ENCODE data around the gene THRA. TPM values are rescaled to one million over a fixed set of nuclear protein-coding genes. Genes with fewer than 3 reads are reported as not detected.

The THRA gene
- total RNA-seq, 1 donor from 2014 or later: 5.4 TPM

DNA sequence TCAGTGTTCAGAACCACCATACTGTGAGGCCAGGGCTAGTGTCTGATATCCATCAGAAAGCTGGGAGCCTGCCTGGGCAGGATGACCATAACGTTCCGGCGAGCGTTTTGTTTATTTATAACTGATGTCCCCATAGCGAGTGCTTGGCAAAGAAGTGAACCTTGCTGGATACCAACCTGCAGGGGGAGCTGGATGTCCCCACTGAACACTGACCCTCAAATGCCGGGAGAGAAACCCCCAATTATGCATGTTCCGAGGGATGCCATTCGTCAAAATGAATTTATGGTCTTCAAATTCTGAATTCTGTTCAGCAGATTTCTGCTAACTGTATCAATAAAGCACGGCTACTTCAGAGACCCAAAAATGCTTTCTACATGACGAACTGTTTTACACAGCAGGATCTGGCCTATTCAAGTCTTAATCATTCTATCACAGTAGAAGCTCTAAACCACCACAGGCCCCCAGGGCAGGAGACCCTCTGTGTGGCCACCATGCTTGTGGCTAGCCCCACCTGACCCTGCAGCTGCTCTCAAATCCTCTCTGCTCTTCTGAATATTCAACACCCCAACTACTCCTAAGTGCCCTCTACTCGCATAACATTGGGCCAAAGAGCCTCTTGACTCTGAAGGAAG is 23.8 kb upstream of the THRA start:
- DNase-seq (ENCODE audit: low read depth): no peak
- TF ChIP-seq, protein P1, sequence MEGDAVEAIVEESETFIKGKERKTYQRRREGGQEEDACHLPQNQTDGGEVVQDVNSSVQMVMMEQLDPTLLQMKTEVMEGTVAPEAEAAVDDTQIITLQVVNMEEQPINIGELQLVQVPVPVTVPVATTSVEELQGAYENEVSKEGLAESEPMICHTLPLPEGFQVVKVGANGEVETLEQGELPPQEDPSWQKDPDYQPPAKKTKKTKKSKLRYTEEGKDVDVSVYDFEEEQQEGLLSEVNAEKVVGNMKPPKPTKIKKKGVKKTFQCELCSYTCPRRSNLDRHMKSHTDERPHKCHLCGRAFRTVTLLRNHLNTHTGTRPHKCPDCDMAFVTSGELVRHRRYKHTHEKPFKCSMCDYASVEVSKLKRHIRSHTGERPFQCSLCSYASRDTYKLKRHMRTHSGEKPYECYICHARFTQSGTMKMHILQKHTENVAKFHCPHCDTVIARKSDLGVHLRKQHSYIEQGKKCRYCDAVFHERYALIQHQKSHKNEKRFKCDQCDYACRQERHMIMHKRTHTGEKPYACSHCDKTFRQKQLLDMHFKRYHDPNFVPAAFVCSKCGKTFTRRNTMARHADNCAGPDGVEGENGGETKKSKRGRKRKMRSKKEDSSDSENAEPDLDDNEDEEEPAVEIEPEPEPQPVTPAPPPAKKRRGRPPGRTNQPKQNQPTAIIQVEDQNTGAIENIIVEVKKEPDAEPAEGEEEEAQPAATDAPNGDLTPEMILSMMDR (conservative IDR thresholded peaks at IDR 0.05; ENCODE audit: low read depth, low read length): peak; percentile 83
- no peak overlapping the region for H3K4me3 ChIP-seq (ENCODE audit: low read depth, low read length)

DNA sequence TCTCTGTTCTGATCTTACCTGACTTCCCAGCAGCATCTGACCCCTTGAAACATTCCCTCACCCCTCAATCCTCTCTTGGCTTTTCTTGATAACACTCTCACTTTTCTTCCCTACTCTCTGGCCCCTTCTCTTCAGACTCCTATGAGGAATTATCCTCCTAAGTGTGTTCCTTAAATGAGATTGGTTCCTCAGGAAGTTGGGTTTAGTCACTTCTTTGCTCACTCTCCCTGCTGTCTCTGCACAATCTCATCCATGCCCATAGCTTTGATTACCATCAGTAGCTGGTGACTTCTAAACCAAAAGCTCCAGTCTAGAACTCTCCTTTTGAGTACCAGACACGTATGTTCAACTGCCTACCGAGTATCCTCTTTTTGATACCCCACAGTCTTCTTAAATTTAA is 21.6 kb upstream of the THRA start:
- H3K4me3 ChIP-seq (ENCODE audit: low read depth, low read length): no peak overlapping the region
- no peak for DNase-seq (ENCODE audit: low read depth)
- TF ChIP-seq, protein P1 (conservative IDR thresholded peaks at IDR 0.05; ENCODE audit: low read depth, low read length): no peak

DNA sequence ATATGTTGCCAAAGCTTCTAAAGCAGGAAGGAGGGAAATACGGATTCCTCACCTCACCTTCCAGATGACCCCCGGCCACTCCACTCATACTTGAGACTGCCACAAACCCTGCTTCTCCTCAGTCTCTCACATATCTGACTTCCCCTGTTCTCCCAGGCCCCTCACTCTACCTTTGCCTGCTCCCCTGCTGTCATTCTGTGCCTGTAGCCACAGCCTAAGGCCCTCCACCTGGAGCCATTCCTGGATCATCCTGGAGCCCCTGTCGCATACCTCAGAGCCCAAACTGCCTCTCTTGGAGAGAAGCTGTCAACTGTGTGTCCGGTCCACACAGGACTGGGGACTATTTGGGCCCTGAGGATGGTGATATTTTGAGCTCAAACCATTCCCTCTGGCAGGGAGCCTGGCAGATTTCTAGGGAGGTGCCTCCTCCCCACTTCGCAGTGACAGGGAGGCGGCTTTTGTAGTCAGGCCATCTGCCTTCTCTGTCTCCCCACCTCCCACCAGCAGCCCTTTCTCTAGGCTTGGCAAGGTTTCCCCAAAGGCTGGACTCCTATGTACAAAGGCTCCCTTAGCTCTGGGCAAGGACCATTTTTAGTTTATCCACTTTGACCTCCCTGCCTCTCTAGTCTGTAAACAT is 6.3 kb upstream of the THRA start:
- TF ChIP-seq, protein P1 (conservative IDR thresholded peaks at IDR 0.05; ENCODE audit: low read depth, low read length): no peak
- no peak for DNase-seq (ENCODE audit: low read depth)
- no peak overlapping the region for H3K4me3 ChIP-seq (ENCODE audit: low read depth, low read length)

DNA sequence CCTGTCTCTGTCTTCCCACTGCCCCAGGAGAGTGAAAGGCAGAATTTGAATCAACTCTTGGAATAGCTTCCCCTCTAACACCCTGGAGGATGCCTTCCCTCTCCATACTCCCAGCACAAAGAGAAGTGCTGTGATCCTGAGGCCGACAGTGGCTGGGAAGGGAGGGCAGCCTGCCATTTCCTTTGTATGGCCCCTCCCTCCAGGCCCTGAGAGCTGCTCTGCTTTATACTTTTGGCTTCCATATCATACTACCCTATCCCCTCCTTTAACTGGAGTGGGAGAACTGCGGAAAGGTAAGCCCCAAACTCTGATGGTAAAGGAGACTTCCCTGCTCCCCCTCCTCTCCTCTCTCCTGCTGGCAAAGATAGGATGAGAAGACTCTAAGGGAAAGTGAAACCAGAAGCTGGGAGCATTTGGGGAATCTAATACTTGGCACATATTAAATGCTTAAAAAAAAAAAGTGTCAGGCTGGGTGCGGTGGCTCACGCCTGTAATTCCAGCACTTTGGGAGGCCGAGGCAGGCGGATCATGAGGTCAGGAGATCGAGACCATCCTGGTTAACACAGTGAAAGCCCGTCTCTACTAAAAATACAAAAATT is 4.5 kb upstream of the THRA start:
- H3K4me3 ChIP-seq (ENCODE audit: low read depth, low read length): no peak overlapping the region
- TF ChIP-seq, protein P1 (conservative IDR thresholded peaks at IDR 0.05; ENCODE audit: low read depth, low read length): no peak
- no peak for DNase-seq (ENCODE audit: low read depth)

DNA sequence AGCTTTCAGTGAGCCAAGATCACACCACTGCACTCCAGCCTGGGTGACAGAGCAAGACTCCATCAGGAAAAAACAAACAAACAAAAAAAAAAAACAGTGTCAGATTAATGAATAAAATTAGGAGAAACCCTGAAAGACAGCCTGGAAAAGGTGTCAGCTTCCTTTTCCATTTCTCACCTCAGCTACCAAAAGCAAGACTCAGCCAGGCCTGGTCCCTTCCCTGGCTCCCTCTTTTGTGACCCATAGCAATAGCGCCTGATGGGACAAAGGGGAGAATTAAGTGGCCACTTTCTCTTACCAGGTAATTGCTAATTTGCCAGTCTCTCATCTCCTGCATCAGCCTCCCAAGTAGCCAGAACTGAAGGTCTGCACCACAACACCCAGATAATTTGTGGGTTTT is 3.9 kb upstream of the THRA start:
- H3K4me3 ChIP-seq (ENCODE audit: low read depth, low read length): no peak overlapping the region
- no peak for DNase-seq (ENCODE audit: low read depth)
- TF ChIP-seq, protein P1 (conservative IDR thresholded peaks at IDR 0.05; ENCODE audit: low read depth, low read length): no peak

DNA sequence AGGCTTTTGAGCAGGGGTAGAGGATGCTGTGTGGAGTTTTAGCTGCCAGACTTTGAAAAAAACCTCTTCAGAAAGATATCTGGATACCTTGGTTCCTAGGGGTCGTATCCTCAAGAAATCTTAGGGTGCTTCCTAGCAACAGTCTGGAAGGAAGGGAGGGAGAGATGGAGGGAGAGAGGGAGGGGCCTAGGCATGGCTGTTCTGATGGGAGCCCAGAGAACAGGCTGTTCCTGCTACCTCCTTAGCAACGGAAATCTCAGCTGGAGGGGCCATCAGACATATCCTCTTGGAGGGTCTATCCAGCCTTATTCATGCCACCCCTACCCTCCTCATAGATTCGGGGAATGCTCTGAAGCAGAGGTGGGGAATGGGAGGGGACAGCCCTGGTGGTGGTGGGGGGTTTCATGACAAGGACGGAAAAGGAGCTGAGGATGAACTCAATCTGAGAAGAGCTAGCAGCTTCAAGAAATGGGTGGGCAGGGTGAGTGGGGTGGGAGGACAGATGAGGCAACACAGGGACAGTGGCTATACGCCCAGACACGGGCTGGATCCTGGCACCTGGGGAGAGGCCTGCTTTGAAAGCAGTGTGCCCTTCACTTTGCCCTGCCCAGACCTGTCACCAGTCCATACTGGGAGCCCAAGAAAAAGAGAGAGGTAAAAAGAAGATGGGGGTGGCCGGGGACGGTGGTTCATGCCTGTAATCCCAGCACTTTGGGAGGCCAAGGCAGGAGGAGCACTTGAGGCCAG is 2.9 kb upstream of the THRA start:
- no peak overlapping the region for H3K4me3 ChIP-seq (ENCODE audit: low read depth, low read length)
- TF ChIP-seq, protein P1 (conservative IDR thresholded peaks at IDR 0.05; ENCODE audit: low read depth, low read length): no peak
- DNase-seq (ENCODE audit: low read depth): no peak
